Endothelial cell of umbilical vein (primary cell): Measurements from ENCODE around the gene MIOS. TPM values are rescaled to one million over a fixed set of nuclear protein-coding genes. Genes with fewer than 3 reads are reported as not detected.

ENCODE experiments used
- BruUV-seq: library from RNA; stranded (reverse); fragments of 400-500 nt; replicated peaks from 2 replicates; lab custom pipeline; 2021; lab: Mats Ljungman, UMichigan
- CTCF ChIA-PET: fragments of 300-600, 350-600 bp; sonication (Branson Sonifier 250); formaldehyde crosslinking; loops from one replicate; lab custom pipeline; 2021; ENCODE audit warnings: antibody characterized with exemption, inconsistent platforms; lab: Charles Lee
- POLR2A ChIA-PET: fragments of 300-600, 350-600 bp; sonication (Branson Sonifier 250); formaldehyde crosslinking; loops from one replicate; lab custom pipeline; 2021; ENCODE audit warnings: antibody characterized with exemption, inconsistent platforms; lab: Charles Lee
- DNase-seq: peaks from one replicate; pipeline ENCODE4 v3.0.0-alpha.2; 2011; ENCODE audit warnings: low read depth, low spot score
- FAIRE-seq: peaks from 2 replicates; lab custom pipeline; 2011; peaks lifted over from hg19 to GRCh38; lab: Jason Lieb, UNC
- H2AFZ ChIP-seq: 2 replicates; pipeline ENCODE4 v1.6.0; 2012; ENCODE audit warnings: low read depth, low read length, control low read depth, inconsistent platforms
- H3K27ac ChIP-seq: 2 replicates; pipeline ENCODE4 v1.5.1; 2011; ENCODE audit warnings: low read depth, mild to moderate bottlenecking, control low read depth, low read length, moderate library complexity; ENCODE audit not compliant: insufficient read depth
- H3K27me3 ChIP-seq, 2 experiments: 2 replicates each; pipeline versions ENCODE4 v1.6.0 to v1.6.1; 2011; ENCODE audit warnings: low read length in 2 of 2, mixed read lengths in 1 of 2; ENCODE audit not compliant: control insufficient read depth in 2 of 2, insufficient read depth in 2 of 2
- H3K36me3 ChIP-seq, 2 experiments: 2 replicates in 1 of 2; 3 replicates in 1 of 2; pipeline ENCODE4 v1.5.1; 2011; ENCODE audit warnings: low read length in 2 of 2, mild to moderate bottlenecking in 1 of 2, moderate library complexity in 1 of 2; ENCODE audit not compliant: control insufficient read depth in 2 of 2, insufficient read depth in 2 of 2; ENCODE audit errors: extremely low read depth in 1 of 2
- H3K4me1 ChIP-seq: 3 replicates; pipeline ENCODE4 v1.5.1; 2011; ENCODE audit warnings: mild to moderate bottlenecking, low read length; ENCODE audit not compliant: control insufficient read depth, insufficient read depth; ENCODE audit errors: extremely low read depth
- H3K4me2 ChIP-seq: 2 replicates; pipeline ENCODE4 v1.6.1; 2011; ENCODE audit warnings: low read length, control low read depth, mixed read lengths; ENCODE audit not compliant: insufficient read depth
- H3K4me3 ChIP-seq, 3 experiments: fragments of 200-600 bp in 1 of 3; sonication (generic), shearing (Covaris generic) in 1 of 3; replicated peaks in 1 of 3; 2 replicates each; pipeline ENCODE4 v1.5.1; 2011 to 2016; ENCODE audit warnings: control low read depth in 3 of 3, low read length in 3 of 3, mild to moderate bottlenecking in 2 of 3, inconsistent platforms in 1 of 3, low read depth in 1 of 3, moderate library complexity in 1 of 3; ENCODE audit not compliant: insufficient read depth in 1 of 3
- H3K79me2 ChIP-seq: 2 replicates; pipeline ENCODE4 v1.6.0; 2012; ENCODE audit warnings: low read length, inconsistent platforms; ENCODE audit not compliant: control insufficient read depth, insufficient read depth
- H3K9ac ChIP-seq: replicated peaks from 2 replicates; pipeline ENCODE3; 2011; ENCODE audit warnings: low read length, control low read depth; ENCODE audit not compliant: insufficient read depth; ENCODE audit errors: extremely low read depth
- H3K9me1 ChIP-seq: replicated peaks from 3 replicates; pipeline ENCODE4 v1.6.0; 2011; ENCODE audit warnings: mild to moderate bottlenecking, low read length; ENCODE audit not compliant: control insufficient read depth, insufficient read depth; ENCODE audit errors: extremely low read depth
- H3K9me3 ChIP-seq: replicated peaks from 2 replicates; pipeline ENCODE4 v1.5.1; 2012; ENCODE audit warnings: low read length, inconsistent platforms; ENCODE audit not compliant: control insufficient read depth, insufficient read depth
- H4K20me1 ChIP-seq: replicated peaks from 2 replicates; pipeline ENCODE3; 2011; ENCODE audit warnings: mild to moderate bottlenecking, low read length; ENCODE audit not compliant: control insufficient read depth, insufficient read depth; ENCODE audit errors: extremely low read depth
- CTCF ChIP-seq, 2 donors: IDR thresholded peaks; 1 replicate in 1 of 2; 2 replicates in 1 of 2; pipeline ENCODE4 v1.5.1; 2011; ENCODE audit warnings: low read length in 2 of 2, mild to moderate bottlenecking in 2 of 2, moderate library complexity in 2 of 2, control low read depth in 1 of 2, inconsistent platforms in 1 of 2, low read depth in 1 of 2; ENCODE audit not compliant: insufficient read depth in 1 of 2; ENCODE audit errors: extremely low read depth in 1 of 2
- EZH2 ChIP-seq: IDR thresholded peaks from 2 replicates; pipeline ENCODE4 v1.6.1; 2012; ENCODE audit warnings: borderline replicate concordance, low read depth, mild to moderate bottlenecking, moderate library complexity, low read length, inconsistent platforms; ENCODE audit not compliant: severe bottlenecking
- FOS ChIP-seq: IDR thresholded peaks from 2 replicates; pipeline ENCODE4 v1.6.1; 2011; ENCODE audit warnings: mild to moderate bottlenecking, low read length, moderate library complexity, borderline replicate concordance; ENCODE audit not compliant: insufficient read depth
- GATA2 ChIP-seq: IDR thresholded peaks from 2 replicates; pipeline ENCODE4 v1.7.0; 2011; ENCODE audit warnings: low read depth, mild to moderate bottlenecking, moderate library complexity, mixed read lengths, low read length; ENCODE audit not compliant: insufficient read length, insufficient read depth
- JUN ChIP-seq: IDR thresholded peaks from 2 replicates; pipeline ENCODE4 v1.6.1; 2011; ENCODE audit warnings: borderline replicate concordance, low read depth; ENCODE audit not compliant: insufficient read length, insufficient read depth
- MAX ChIP-seq: IDR thresholded peaks from 2 replicates; pipeline ENCODE4 v1.6.1; 2011; ENCODE audit not compliant: insufficient read depth, insufficient read length
- MYC ChIP-seq: IDR thresholded peaks from one replicate; pipeline ENCODE4 v1.6.1; 2011; ENCODE audit warnings: mild to moderate bottlenecking, low read depth, low read length
- POLR2A ChIP-seq: IDR thresholded peaks from 2 replicates; pipeline ENCODE4 v1.6.1; 2012; ENCODE audit warnings: low read depth, mild to moderate bottlenecking, control low read depth, low read length
- POLR2AphosphoS5 ChIP-seq: IDR thresholded peaks from 2 replicates; pipeline ENCODE4 v1.6.1; 2012; ENCODE audit warnings: low read depth, mild to moderate bottlenecking, control low read depth, low read length, moderate library complexity; ENCODE audit not compliant: insufficient read depth
- dilution Hi-C: fragments of 300-500 bp; cut with MboI; formaldehyde crosslinking; loops from one replicate; pipeline ENCODE4 v1.15.0; 2019; ENCODE audit warnings: low sequenced_read_pairs; ENCODE audit not compliant: extremely low pct_ligation_motif_present
- intact Hi-C: fragments of 100-400 bp; cut with micrococcal nuclease; formaldehyde crosslinking; loops from one replicate; pipeline ENCODE4 v1.10.0; 2022
- polyA plus RNA-seq, 4 experiments: library from polyadenylated mRNA; depleted of rRNA in 3 of 4; stranded (reverse) in 3 of 4; unstranded in 1 of 4; fragments of >200 nt; gene quantifications; 2 replicates each; pipeline versions ENCODE4 v1.2.1 to v1.2.3, GENCODE V29; 2011 to 2012; ENCODE audit warnings: missing spikeins in 1 of 4
- total RNA-seq: library from RNA; stranded (reverse); gene quantifications from 2 replicates; pipeline ENCODE4 v1.2.3, GENCODE V29; 2021

MIOS gene
- total and polyA plus RNA-seq, 2 donors (not counting 3 experiments of a cell fraction or from before 2014, with no cell fraction given), result 8.5 to 16.8 TPM

- no peaks in the 10 kb centered on the region for H3K9me3 ChIP-seq
- no peak for TF ChIP-seq MYC
- no peak for TF ChIP-seq CTCF (IDR thresholded peaks at IDR 0.05; ENCODE audit: extremely low read depth in 1 of 2, insufficient read depth in 1 of 2, low read depth in 1 of 2, low read length in 2 of 2)
- TF ChIP-seq GATA2, result no peak
- TF ChIP-seq FOS, result no peak
- H3K36me3 ChIP-seq, result no peaks in the 10 kb centered on the region
- H3K79me2 ChIP-seq, result peaks cover 41% of the 10 kb centered on the region
- H3K4me3 ChIP-seq, result no peak overlapping the region
- no peaks in the 10 kb centered on the region for H3K9me1 ChIP-seq
- CTCF ChIA-PET, result interaction anchor here (0.6 kb wide), 1 partner anchor 146 kb away, joined by 3 read pairs; no protein-coding TSS in a partner anchor
- no peaks in the 10 kb centered on the region for H4K20me1 ChIP-seq
- H3K9ac ChIP-seq, result no peak overlapping the region
- intact Hi-C loops, result no loop called here
- DNase-seq (no peak), FAIRE-seq (no peak)
- BruUV-seq, result no TSS peak
- H3K27me3 ChIP-seq, result no peaks in the 10 kb centered on the region
- no peak overlapping the region for H3K4me2 ChIP-seq
- POLR2A ChIA-PET, result no interaction called here
- dilution Hi-C loops, result no loop called here
- peaks cover 10% of the 10 kb centered on the region for H3K4me1 ChIP-seq
- no peak overlapping the region for H3K27ac ChIP-seq
- H2AFZ ChIP-seq, result no peak overlapping the region
Observed at GRCh38 chr7:7569081-7569527, 2.4 kb downstream of the MIOS start.

DNA sequence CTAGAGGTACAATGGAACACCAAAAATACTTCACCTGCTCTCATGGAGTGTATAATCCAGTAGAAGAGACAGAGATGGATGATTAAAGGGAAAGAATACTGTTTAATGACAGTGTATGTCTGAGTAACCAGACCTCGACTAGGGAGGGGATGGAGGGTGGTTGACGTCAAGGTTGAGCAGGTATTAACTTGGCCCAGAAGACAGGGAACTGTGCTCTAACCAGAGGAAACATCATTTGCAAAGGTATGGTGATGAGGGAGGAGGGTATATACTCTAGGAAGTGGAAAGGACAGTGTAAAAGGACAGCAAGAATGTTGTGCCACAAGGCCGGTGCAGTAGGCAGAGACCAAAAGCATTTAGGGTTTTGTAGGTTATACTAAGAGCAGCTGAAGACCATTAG lies 2.9 kb downstream of the MIOS start:
- dilution Hi-C loops (no loop called here), intact Hi-C loops (no loop called here)
- DNase-seq (no peak), FAIRE-seq (no peak)
- Histone ChIP-seq H3K79me2 (peaks cover 41% of the 10 kb centered on the region), H3K9ac (no peak overlapping the region), H3K27ac (no peak overlapping the region), H2AFZ (no peak overlapping the region), H4K20me1 (no peaks in the 10 kb centered on the region), H3K9me1 (no peaks in the 10 kb centered on the region), H3K4me1 (peaks cover 10% of the 10 kb centered on the region), H3K27me3 (no peaks in the 10 kb centered on the region), H3K4me3 (no peak overlapping the region), H3K9me3 (no peaks in the 10 kb centered on the region), H3K36me3 (no peaks in the 10 kb centered on the region), H3K4me2 (no peak overlapping the region)
- POLR2A ChIA-PET, result no interaction called here
- no TSS peak for BruUV-seq
- TF ChIP-seq FOS, result no peak
- no peak for TF ChIP-seq MAX
- TF ChIP-seq MYC, result no peak
- TF ChIP-seq CTCF (IDR thresholded peaks at IDR 0.05; ENCODE audit: extremely low read depth in 1 of 2, insufficient read depth in 1 of 2, low read depth in 1 of 2, low read length in 2 of 2), result no peak
- TF ChIP-seq POLR2A, result no peak
- no peak for TF ChIP-seq GATA2
- TF ChIP-seq EZH2, result no peak
- no peak for TF ChIP-seq POLR2AphosphoS5
- TF ChIP-seq JUN, result no peak
- CTCF ChIA-PET, result no interaction called here
